ENCODE measurements around the gene KLHL22.

The KLHL22 gene

GRCh38 chr22:20446383-20446970, 49.1 kb downstream of the KLHL22 start:
- peak; percentile 15 for DNase-seq (ENCODE audit: low spot score)

GRCh38 chr22:20444325-20444724, 51.3 kb downstream of the KLHL22 start:
- DNase-seq (ENCODE audit: low spot score): no peak

GRCh38 chr22:20442485-20443284, 52.9 kb downstream of the KLHL22 start:
- DNase-seq (ENCODE audit: low spot score): peak; percentile 15

GRCh38 chr22:20441631-20442484, 53.7 kb downstream of the KLHL22 start:
- peak; percentile 21 for DNase-seq (ENCODE audit: low spot score)

GRCh38 chr22:20440637-20441591, 54.7 kb downstream of the KLHL22 start:
- peak; percentile 29 for DNase-seq (ENCODE audit: low spot score)

GRCh38 chr22:20439928-20440575, 55.5 kb downstream of the KLHL22 start:
- DNase-seq (ENCODE audit: low spot score): peak; percentile 25

- no peak for DNase-seq (ENCODE audit: low spot score)
Measured at GRCh38 chr22:20439556-20439927, 56.1 kb downstream of the KLHL22 start.

DNA sequence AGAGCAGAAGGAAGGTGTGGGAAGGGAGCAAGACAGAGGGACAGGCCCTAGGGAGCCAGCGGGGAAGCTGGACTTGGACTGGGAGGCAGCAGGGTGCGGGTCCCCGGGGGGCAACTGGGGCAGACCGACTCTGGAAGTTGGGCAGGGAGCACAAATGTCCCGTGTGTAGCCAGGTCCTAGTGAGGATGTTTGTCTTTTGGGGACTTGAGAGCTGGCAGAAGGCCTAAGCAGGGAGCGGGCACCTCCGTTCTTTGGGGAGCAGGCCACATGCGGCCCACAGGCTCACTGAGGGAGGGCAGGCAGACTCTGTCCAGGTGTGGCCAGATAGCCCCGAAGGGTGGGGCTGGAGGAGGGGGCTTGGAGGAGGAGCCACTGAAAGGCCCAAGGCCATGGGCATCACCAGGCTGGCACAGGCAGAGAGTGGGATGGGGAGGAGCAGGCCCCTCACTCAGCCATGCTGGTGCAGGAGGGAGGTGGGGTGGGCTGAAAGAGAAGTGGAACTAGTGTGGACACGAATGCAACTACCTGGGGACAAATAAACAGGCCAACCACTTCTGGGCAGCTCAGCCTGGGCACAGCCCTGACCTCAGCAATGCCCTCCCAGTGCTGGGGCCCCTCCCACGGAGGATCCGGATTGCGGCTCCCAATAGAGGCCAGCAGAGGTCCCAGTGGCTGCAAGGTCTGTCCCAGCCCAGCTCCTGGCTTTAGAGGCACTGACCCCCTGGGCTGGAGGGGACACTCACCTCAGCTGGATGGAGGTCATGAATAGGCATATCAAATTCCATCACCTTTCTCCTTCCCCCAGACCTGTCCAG, 56.7 kb downstream of the KLHL22 start:
- DNase-seq (ENCODE audit: low spot score): peak; percentile 38

DNA sequence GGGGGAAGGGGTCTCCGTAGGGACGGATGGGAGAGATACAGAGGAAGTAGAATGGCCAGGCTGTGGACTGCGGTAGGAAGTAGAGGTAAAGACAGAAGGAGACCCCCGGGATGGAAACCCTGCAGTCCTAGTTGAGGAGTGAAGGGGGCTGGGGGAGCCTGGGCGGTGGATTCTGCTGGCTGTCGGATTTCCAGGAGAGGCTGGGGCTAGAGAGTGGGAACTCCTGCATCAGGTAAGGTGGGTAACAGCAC, 57.2 kb downstream of the KLHL22 start:
- no peak for DNase-seq (ENCODE audit: low spot score)

DNA sequence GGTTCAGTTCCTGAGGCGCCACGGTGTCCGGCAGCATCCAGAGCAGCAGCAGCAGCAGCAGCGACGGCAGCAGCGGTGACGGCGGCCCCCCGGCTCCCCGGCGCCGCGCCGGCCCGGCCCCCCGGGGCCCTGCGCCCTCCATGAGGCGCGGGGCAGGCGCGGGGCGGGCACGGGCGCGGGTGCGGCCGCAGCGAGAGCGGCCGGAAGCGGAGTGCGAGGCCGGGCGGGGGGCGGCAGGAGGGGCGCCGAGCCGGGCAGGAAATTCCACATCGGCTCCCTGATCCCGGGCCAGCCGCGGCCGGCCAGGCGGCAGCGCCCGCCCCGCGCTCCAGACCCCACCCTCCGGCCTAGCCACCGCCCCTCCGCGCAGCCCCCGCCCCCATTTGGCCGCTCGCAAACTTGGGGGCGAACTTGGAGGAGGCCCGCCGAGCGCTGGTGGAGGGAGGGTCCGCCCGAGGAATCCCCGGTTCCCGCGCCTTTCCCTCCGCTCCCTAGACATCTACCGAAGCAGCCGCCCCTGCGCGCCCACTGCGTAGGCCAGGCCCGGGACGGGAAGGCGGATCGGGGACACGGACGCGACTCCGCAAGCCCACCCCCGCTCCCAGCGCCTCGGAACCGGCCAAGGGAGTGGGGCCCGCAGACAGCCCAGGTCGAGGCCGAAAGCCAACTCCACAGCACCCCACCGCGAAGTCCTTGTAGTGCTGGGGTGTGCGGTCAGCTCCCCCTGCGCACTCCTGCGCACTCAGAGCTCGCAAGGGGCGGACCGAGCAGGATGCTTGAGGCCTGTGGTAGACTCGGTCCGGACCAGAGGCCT, 57.8 kb downstream of the KLHL22 start, which contains the start of gene SCARF2:
Gene SCARF2 (minus strand): TSS at position 213 of the 814 bp plus-strand sequence. CDS start 71 bp downstream, at position 142.
- peak; percentile 67 for DNase-seq (ENCODE audit: low spot score)

- no peak for DNase-seq (ENCODE audit: low spot score)
Measured at GRCh38 chr22:20436768-20437612, 58.6 kb downstream of the KLHL22 start.

DNA sequence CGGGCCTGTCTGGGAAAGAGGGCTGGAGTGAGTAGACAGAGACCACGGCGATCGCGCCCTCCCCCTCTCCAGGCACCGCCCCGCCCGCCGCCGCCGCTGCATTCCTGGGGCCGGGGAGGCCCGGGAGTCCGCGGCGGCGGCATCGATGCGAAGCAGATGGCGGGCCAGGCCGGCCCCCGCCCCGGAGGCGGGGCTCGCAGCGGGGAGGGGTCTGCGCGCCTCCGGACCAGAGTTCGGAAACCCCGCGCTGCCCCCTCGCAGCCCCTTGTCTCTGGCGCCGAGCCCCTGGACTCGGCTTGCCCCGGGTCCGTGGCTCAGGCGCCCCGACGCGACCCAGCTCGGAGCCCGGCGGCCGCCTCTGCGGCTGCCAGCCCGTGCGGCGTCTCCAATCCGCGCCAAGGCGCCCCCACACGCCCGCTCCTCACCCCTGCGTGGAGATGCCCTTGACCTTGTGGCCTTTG, 59.3 kb downstream of the KLHL22 start:
- DNase-seq (ENCODE audit: low spot score): peak; percentile 76

GRCh38 chr22:20435436-20436306, 59.9 kb downstream of the KLHL22 start:
- peak; percentile 24 for DNase-seq (ENCODE audit: low spot score)

DNA sequence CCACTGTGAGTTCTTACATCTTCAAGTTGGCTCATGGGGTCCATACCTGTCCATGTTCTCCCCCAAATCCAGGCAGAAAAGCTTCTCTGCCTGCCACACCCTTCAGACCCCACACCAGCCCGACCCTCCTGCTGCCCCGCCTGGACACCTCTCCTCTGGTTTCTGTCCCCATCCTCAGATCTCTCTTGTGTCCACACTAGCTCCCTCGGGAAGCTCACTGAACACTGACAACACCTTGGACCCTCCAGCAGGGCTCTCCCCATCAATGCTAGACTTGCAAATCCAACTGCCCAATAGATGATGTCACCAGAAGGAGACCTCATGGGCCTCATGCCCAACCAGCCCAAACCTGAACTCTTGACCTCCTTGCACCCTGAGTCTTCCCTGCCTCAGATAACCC, 60.8 kb downstream of the KLHL22 start:
- DNase-seq (ENCODE audit: low spot score): no peak

DNA sequence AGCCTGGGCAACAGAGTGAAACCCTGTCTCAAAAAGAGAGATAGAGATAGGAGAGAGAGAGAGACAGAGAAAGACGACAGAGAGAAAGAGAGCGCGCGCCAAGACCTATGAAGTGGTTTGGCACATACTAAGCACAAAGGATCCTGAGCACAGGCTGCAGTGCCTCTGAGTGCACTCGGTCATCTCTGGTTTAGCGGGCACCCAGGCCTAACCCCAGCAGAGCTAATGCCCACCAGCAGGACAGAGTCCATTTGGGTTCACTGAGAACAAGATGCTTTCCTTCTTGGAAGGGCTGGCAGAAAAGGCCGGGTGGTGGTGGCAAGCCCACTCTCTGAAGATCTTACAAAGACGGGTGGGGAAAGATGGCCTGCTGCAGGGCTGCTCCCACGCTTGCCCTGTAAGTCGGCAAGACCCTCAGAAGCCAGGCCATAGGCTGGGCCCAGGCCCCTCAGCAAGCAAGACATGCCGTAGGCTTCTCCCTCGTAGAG, 61.3 kb downstream of the KLHL22 start:
- no peak for DNase-seq (ENCODE audit: low spot score)

DNA sequence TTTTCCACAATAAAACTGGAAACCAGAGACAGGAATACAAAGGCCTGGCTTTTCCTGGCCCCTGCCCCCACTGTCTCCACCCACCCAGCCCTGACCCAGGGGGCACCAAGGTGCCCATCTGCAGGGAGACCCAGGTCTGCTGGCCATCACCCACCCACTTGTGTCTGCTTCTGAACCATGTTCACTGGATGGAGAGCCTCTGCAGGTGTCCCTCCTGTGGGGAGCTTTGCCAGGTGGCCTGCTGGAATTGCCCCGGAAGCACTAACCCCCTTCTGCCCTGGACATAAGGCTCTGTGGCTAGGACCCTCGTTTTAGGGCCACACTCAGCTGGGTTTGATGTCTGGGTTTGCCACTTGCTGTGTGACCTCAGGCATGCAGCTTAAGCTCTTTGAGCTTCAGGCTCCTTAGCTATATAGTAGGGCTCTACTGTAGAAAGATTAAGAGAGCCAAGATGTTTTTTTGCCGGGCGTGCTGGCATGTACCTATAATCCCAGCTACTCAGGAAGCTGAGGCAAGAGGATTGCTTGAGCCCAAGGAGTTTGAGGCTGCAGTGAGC, 61.8 kb downstream of the KLHL22 start:
- peak; percentile 32 for DNase-seq (ENCODE audit: low spot score)

- peak; percentile 20 for DNase-seq (ENCODE audit: low spot score)
Measured at GRCh38 chr22:20433191-20433590, 62.4 kb downstream of the KLHL22 start.
